GM19043 (cell line): Measurements from ENCODE around the gene LRRN3.

Source experiments
- ATAC-seq: cut with Tn5 transposase; IDR thresholded peaks from one replicate; pipeline ENCODE4 v1.9.1; 2021; ENCODE audit warnings: low read depth; ENCODE audit not compliant: unreplicated experiment

The LRRN3 gene

GRCh38 chr7:111076205-111076604 lies 14.7 kb upstream of the LRRN3 start:
- ATAC-seq: no peak

GRCh38 chr7:111077001-111077400 lies 13.9 kb upstream of the LRRN3 start:
- ATAC-seq: no peak

- ATAC-seq: peak; percentile 21
These were observed 10.3 kb upstream of the LRRN3 start for GRCh38 chr7:111080495-111081105.

- no peak for ATAC-seq
These were observed 9.2 kb upstream of the LRRN3 start for GRCh38 chr7:111081546-111082267.

- no peak for ATAC-seq
These were observed 8.6 kb upstream of the LRRN3 start for GRCh38 chr7:111082351-111082750.

- peak; percentile 97 for ATAC-seq
These were observed 7.5 kb upstream of the LRRN3 start for GRCh38 chr7:111083413-111083812.

GRCh38 chr7:111085356-111085755 lies 5.6 kb upstream of the LRRN3 start:
- no peak for ATAC-seq

- no peak for ATAC-seq
These were observed 4.4 kb upstream of the LRRN3 start for GRCh38 chr7:111086532-111086931.

GRCh38 chr7:111088328-111088727 lies 2.6 kb upstream of the LRRN3 start:
- no peak for ATAC-seq

- peak; percentile 38 for ATAC-seq
These were observed 1.0 kb upstream of the LRRN3 start for GRCh38 chr7:111089822-111090426.

- no peak for ATAC-seq
These were observed 849 bp downstream of the LRRN3 start for GRCh38 chr7:111091593-111092358.

GRCh38 chr7:111092406-111093236 lies 1.7 kb downstream of the LRRN3 start:
- peak; percentile 40 for ATAC-seq

- ATAC-seq: no peak
These were observed 2.6 kb downstream of the LRRN3 start for GRCh38 chr7:111093496-111093895.

- ATAC-seq: no peak
These were observed 3.5 kb downstream of the LRRN3 start for GRCh38 chr7:111094419-111094818.

- ATAC-seq: no peak
These were observed 6.1 kb downstream of the LRRN3 start for GRCh38 chr7:111096997-111097396.

- peak; percentile 74 for ATAC-seq
These were observed 7.3 kb downstream of the LRRN3 start for GRCh38 chr7:111098011-111098925.

GRCh38 chr7:111098926-111099250 lies 8.0 kb downstream of the LRRN3 start:
- ATAC-seq: no peak

GRCh38 chr7:111101856-111102646 lies 11.1 kb downstream of the LRRN3 start:
- no peak for ATAC-seq

- ATAC-seq: no peak
These were observed 12.2 kb downstream of the LRRN3 start for GRCh38 chr7:111103136-111103535.
